OCI-LY3 (cell line): ENCODE measurements around the gene CA12.

ENCODE experiments used
- H2AFZ ChIP-seq: fragments of 200-600, 300-600 bp; shearing (Covaris generic); 2 replicates; pipeline ENCODE4 v1.6.0; 2014; ENCODE audit warnings: antibody characterized with exemption, low read depth, low read length
- H3K27ac ChIP-seq: fragments of 200-600, 300-600 bp; sonication (generic); 2 replicates; pipeline ENCODE4 v1.5.1; 2014; ENCODE audit warnings: mild to moderate bottlenecking, low read length, moderate library complexity, mixed read lengths
- H3K27me3 ChIP-seq: fragments of 200-600, 300-600 bp; sonication (generic); 2 replicates; pipeline ENCODE4 v1.6.1; 2014; ENCODE audit warnings: low read depth, low read length, mixed read lengths
- H3K36me3 ChIP-seq: fragments of 200-600, 300-600 bp; sonication (generic); replicated peaks from 2 replicates; pipeline ENCODE3; 2014; ENCODE audit warnings: low read depth, low read length, mixed read lengths
- H3K4me1 ChIP-seq: fragments of 300-600, 200-600 bp; sonication (generic); 2 replicates; pipeline ENCODE4 v1.6.1; 2014; ENCODE audit warnings: low read length, mixed read lengths
- H3K4me2 ChIP-seq: fragments of 200-600, 300-600 bp; sonication (generic); 2 replicates; pipeline ENCODE4 v1.6.1; 2014; ENCODE audit warnings: low read length, mixed read lengths
- H3K4me3 ChIP-seq: fragments of 300-600, 200-600 bp; sonication (generic); 2 replicates; pipeline ENCODE4 v1.5.1; 2014; ENCODE audit warnings: antibody characterized with exemption, mild to moderate bottlenecking, low read length, moderate library complexity
- H3K79me2 ChIP-seq: fragments of 300-600, 200-600 bp; shearing (Covaris generic); 2 replicates; pipeline ENCODE4 v1.6.1; 2014; ENCODE audit warnings: mild to moderate bottlenecking, low read length, mixed read lengths
- H3K9ac ChIP-seq: fragments of 300-600, 200-600 bp; shearing (Covaris generic); 2 replicates; pipeline ENCODE4 v1.6.0; 2014; ENCODE audit warnings: mild to moderate bottlenecking, low read length, moderate library complexity
- H3K9me3 ChIP-seq: fragments of 200-600, 300-600 bp; shearing (Covaris generic); 2 replicates; pipeline ENCODE4 v1.6.1; 2014; ENCODE audit warnings: low read length, mixed read lengths; ENCODE audit not compliant: insufficient read depth
- H4K20me1 ChIP-seq: fragments of 200-600, 300-600 bp; sonication (generic); 2 replicates; pipeline ENCODE4 v1.6.1; 2016; ENCODE audit warnings: low read length, mixed read lengths; ENCODE audit not compliant: insufficient read depth
- EZH2phosphoT487 ChIP-seq: fragments of 200-600 bp; shearing (Covaris generic); IDR thresholded peaks from 2 replicates; pipeline ENCODE4 v1.6.1; 2018; ENCODE audit warnings: antibody characterized with exemption, mixed run types, low read depth
- TF ChIP-seq, protein P1 (sequence below): fragments of 200-600, 300-600 bp; sonication (generic); IDR thresholded peaks from 2 replicates; pipeline ENCODE4 v1.5.1; 2014; ENCODE audit warnings: antibody characterized with exemption, low read length, low read depth

Gene CA12

DNA sequence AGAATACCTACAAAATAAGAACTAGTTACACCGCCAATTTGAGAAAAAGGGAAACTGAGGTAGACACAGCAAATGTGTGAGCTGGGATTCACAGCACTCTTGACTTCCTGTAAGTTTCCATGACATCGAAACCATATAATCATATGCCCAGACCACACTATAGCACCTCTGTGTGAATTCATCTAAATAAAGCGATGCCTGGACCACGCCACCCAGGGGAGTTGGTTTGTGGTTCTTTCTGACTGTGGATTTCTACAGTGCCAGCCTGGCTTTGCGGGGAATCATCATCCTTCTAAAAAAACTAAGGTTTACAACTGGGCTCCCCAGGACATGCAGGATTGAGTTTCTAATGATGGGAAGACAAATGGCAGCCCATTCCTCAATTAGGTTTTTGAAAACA lies 23.5 kb upstream of the CA12 start:
- no peak for TF ChIP-seq EZH2phosphoT487
- TF ChIP-seq, protein P1, sequence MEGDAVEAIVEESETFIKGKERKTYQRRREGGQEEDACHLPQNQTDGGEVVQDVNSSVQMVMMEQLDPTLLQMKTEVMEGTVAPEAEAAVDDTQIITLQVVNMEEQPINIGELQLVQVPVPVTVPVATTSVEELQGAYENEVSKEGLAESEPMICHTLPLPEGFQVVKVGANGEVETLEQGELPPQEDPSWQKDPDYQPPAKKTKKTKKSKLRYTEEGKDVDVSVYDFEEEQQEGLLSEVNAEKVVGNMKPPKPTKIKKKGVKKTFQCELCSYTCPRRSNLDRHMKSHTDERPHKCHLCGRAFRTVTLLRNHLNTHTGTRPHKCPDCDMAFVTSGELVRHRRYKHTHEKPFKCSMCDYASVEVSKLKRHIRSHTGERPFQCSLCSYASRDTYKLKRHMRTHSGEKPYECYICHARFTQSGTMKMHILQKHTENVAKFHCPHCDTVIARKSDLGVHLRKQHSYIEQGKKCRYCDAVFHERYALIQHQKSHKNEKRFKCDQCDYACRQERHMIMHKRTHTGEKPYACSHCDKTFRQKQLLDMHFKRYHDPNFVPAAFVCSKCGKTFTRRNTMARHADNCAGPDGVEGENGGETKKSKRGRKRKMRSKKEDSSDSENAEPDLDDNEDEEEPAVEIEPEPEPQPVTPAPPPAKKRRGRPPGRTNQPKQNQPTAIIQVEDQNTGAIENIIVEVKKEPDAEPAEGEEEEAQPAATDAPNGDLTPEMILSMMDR, result no peak
- Histone ChIP-seq H3K27ac (no peak overlapping the region), H3K4me2 (no peak overlapping the region), H4K20me1 (no peaks in the 10 kb centered on the region), H2AFZ (peak overlapping the region; percentile 11; the same call in 1 of the 2 replicates), H3K36me3 (no peaks in the 10 kb centered on the region), H3K9ac (no peak overlapping the region), H3K4me1 (peaks cover 14% of the 10 kb centered on the region), H3K27me3 (no peaks in the 10 kb centered on the region), H3K4me3 (no peak overlapping the region), H3K79me2 (no peaks in the 10 kb centered on the region), H3K9me3 (no peaks in the 10 kb centered on the region)

DNA sequence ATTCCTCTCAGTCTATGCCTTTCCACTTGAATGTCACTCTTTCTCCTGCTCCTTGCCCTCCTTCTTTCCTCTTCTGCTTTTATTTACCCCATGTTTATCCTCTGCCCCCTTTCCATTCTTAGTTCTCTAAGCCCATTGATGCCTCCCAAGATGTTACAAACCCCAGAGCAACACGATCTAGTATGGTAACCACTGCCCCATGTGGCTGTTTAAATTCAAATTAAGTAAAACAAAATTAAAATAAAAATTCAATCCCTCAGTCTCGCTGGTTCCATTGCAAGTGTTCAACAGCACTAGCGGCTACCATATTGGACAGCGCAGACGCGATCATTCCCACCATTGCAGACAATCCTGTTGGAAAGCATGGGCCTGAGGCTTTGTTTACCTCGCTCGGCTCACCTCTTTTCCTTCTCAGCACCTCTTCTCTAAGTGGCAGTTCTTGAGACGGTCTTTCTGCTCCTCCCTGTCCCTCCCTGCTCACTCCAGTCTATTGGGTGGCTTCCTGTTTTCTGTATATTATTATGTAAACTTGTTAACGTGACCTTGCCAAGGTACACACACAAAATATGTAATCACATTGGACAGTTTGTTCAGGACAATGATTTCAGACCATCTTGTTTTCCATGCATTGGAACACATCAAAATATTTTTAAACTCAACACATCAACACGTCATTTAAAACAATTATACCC lies 21.8 kb upstream of the CA12 start:
- peaks cover 14% of the 10 kb centered on the region for H3K4me1 ChIP-seq
- no peak overlapping the region for H3K4me2 ChIP-seq
- TF ChIP-seq EZH2phosphoT487, result no peak
- TF ChIP-seq, protein P1, result no peak
- no peak overlapping the region for H3K27ac ChIP-seq
- H3K36me3 ChIP-seq, result no peaks in the 10 kb centered on the region
- no peaks in the 10 kb centered on the region for H3K79me2 ChIP-seq
- no peak overlapping the region for H3K9ac ChIP-seq
- no peaks in the 10 kb centered on the region for H4K20me1 ChIP-seq
- H3K27me3 ChIP-seq, result no peaks in the 10 kb centered on the region
- H3K9me3 ChIP-seq, result no peaks in the 10 kb centered on the region
- H3K4me3 ChIP-seq, result no peak overlapping the region
- H2AFZ ChIP-seq, result no peak overlapping the region

DNA sequence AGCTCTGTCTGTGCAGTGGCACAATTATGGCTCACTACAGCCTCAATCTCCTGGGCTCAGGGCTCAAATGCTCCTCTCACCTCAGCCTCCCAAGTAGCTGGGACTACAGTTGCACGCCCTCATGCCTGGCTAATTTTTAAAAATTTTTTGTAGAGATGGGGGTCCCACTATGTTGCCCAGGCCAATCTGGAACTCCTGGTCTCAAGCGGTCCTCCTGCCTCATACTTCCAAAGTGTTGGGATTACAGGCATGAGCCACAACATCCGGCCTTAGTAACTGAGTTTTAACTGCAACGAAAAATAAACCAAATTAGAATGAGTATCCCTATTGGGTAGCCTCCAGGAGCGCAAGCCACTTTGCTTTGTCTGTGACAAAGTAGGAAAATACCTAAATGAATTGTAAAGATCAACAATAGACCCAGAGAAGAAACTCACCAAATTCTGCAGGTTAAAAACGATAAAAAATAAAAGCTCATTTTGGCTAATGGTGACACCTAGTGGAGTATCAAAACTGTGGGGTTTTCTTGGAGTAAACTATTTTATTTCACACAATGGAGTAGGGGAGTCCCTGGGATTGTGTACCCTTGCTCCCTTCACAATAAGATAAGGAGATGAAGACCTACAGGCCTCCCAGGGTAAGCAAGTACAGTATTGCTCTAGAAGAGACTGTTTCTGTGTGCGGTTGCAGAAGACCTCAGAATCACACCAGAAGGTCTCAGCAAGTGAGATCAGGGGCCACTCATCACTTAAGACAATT lies 21.0 kb upstream of the CA12 start:
- no peak overlapping the region for H3K27ac ChIP-seq
- no peak overlapping the region for H3K9ac ChIP-seq
- peak overlapping the region; percentile 42; the same call in 1 of the 2 replicates for H3K4me2 ChIP-seq

More for the DNA sequence above, 21.0 kb upstream of the CA12 start:
- Histone ChIP-seq H3K4me3 (no peak overlapping the region), H3K79me2 (no peaks in the 10 kb centered on the region), H3K27me3 (no peaks in the 10 kb centered on the region), H3K9me3 (no peaks in the 10 kb centered on the region), H4K20me1 (no peaks in the 10 kb centered on the region), H3K4me1 (peaks cover 14% of the 10 kb centered on the region), H3K36me3 (no peaks in the 10 kb centered on the region), H2AFZ (no peak overlapping the region)
- TF ChIP-seq EZH2phosphoT487, result no peak
- TF ChIP-seq, protein P1, result peak; percentile 86
